ENCODE measurements around the gene ACIN1.
"Not testable (repeated sequence)": the region's sequence is repeated elsewhere in the genome, so short reads cannot be mapped to it uniquely, and the experiment has no call there.

Gene ACIN1

GRCh38 chr14:23114120-23114458, 19.2 kb upstream of the ACIN1 start:
- H3K27me3 ChIP-seq (ENCODE audit: insufficient read depth, low read length), result no peaks in the 10 kb centered on the region
- H3K4me1 ChIP-seq (ENCODE audit: control insufficient read depth, insufficient read depth, low read length, unreplicated experiment), result peaks cover 33% of the 10 kb centered on the region
- H3K36me3 ChIP-seq (ENCODE audit: insufficient read depth, low read length), result no peaks in the 10 kb centered on the region
- H3K27ac ChIP-seq (ENCODE audit: low read depth, low read length), result peak overlapping the region; percentile 94
- no peak overlapping the region for H3K4me3 ChIP-seq (ENCODE audit: low read depth, low read length)
- H2AFZ ChIP-seq (ENCODE audit: low read length, unreplicated experiment), result peak overlapping the region; percentile 39
- H3K79me2 ChIP-seq (ENCODE audit: control insufficient read depth, insufficient read depth, low read length, unreplicated experiment), result no peaks in the 10 kb centered on the region

GRCh38 chr14:23113431-23114119, 18.6 kb upstream of the ACIN1 start:
- Histone ChIP-seq H2AFZ (ENCODE audit: low read length, unreplicated experiment) (peak overlapping the region; percentile 39), H3K27ac (ENCODE audit: low read depth, low read length) (peak overlapping the region; percentile 94), H3K4me3 (ENCODE audit: low read depth, low read length) (no peak overlapping the region), H3K4me1 (ENCODE audit: control insufficient read depth, insufficient read depth, low read length, unreplicated experiment) (peaks cover 33% of the 10 kb centered on the region), H3K79me2 (ENCODE audit: control insufficient read depth, insufficient read depth, low read length, unreplicated experiment) (no peaks in the 10 kb centered on the region), H3K36me3 (ENCODE audit: insufficient read depth, low read length) (no peaks in the 10 kb centered on the region), H3K27me3 (ENCODE audit: insufficient read depth, low read length) (no peaks in the 10 kb centered on the region)

GRCh38 chr14:23112359-23113178, 17.6 kb upstream of the ACIN1 start:
- Histone ChIP-seq H3K27ac (ENCODE audit: low read depth, low read length) (peak overlapping the region; percentile 94), H3K4me1 (ENCODE audit: control insufficient read depth, insufficient read depth, low read length, unreplicated experiment) (peaks cover 33% of the 10 kb centered on the region), H3K27me3 (ENCODE audit: insufficient read depth, low read length) (no peaks in the 10 kb centered on the region), H3K79me2 (ENCODE audit: control insufficient read depth, insufficient read depth, low read length, unreplicated experiment) (no peaks in the 10 kb centered on the region), H2AFZ (ENCODE audit: low read length, unreplicated experiment) (no peak overlapping the region), H3K36me3 (ENCODE audit: insufficient read depth, low read length) (no peaks in the 10 kb centered on the region), H3K4me3 (ENCODE audit: low read depth, low read length) (no peak overlapping the region)

GRCh38 chr14:23110579-23111365, 15.8 kb upstream of the ACIN1 start:
- H3K4me1 ChIP-seq (ENCODE audit: control insufficient read depth, insufficient read depth, low read length, unreplicated experiment), result peaks cover 30% of the 10 kb centered on the region
- H3K4me3 ChIP-seq (ENCODE audit: low read depth, low read length), result no peak overlapping the region
- H3K27me3 ChIP-seq (ENCODE audit: insufficient read depth, low read length), result no peaks in the 10 kb centered on the region
- no peak overlapping the region for H3K27ac ChIP-seq (ENCODE audit: low read depth, low read length)
- H3K36me3 ChIP-seq (ENCODE audit: insufficient read depth, low read length), result no peaks in the 10 kb centered on the region
- H3K79me2 ChIP-seq (ENCODE audit: control insufficient read depth, insufficient read depth, low read length, unreplicated experiment), result no peaks in the 10 kb centered on the region
- H2AFZ ChIP-seq (ENCODE audit: low read length, unreplicated experiment), result no peak overlapping the region

- Histone ChIP-seq H3K27ac (ENCODE audit: low read depth, low read length) (no peak overlapping the region), H3K4me3 (ENCODE audit: low read depth, low read length) (no peak overlapping the region), H3K36me3 (ENCODE audit: insufficient read depth, low read length) (no peaks in the 10 kb centered on the region), H3K79me2 (ENCODE audit: control insufficient read depth, insufficient read depth, low read length, unreplicated experiment) (no peaks in the 10 kb centered on the region), H2AFZ (ENCODE audit: low read length, unreplicated experiment) (no peak overlapping the region), H3K27me3 (ENCODE audit: insufficient read depth, low read length) (no peaks in the 10 kb centered on the region), H3K4me1 (ENCODE audit: control insufficient read depth, insufficient read depth, low read length, unreplicated experiment) (peaks cover 22% of the 10 kb centered on the region)
Measured at GRCh38 chr14:23109769-23110168, 14.8 kb upstream of the ACIN1 start.

- H3K36me3 ChIP-seq (ENCODE audit: insufficient read depth, low read length); H2AFZ ChIP-seq (ENCODE audit: low read length, unreplicated experiment); H3K79me2 ChIP-seq (ENCODE audit: control insufficient read depth, insufficient read depth, low read length, unreplicated experiment); H3K4me1 ChIP-seq (ENCODE audit: control insufficient read depth, insufficient read depth, low read length, unreplicated experiment); H3K27me3 ChIP-seq (ENCODE audit: insufficient read depth, low read length); H3K4me3 ChIP-seq (ENCODE audit: low read depth, low read length); H3K27ac ChIP-seq (ENCODE audit: low read depth, low read length): not testable (repeated sequence)
Measured at GRCh38 chr14:23108169-23108568, 13.2 kb upstream of the ACIN1 start.

GRCh38 chr14:23107620-23108019, 12.7 kb upstream of the ACIN1 start:
- H3K27ac ChIP-seq (ENCODE audit: low read depth, low read length); H3K36me3 ChIP-seq (ENCODE audit: insufficient read depth, low read length); H3K4me1 ChIP-seq (ENCODE audit: control insufficient read depth, insufficient read depth, low read length, unreplicated experiment); H3K79me2 ChIP-seq (ENCODE audit: control insufficient read depth, insufficient read depth, low read length, unreplicated experiment); H3K27me3 ChIP-seq (ENCODE audit: insufficient read depth, low read length); H3K4me3 ChIP-seq (ENCODE audit: low read depth, low read length); H2AFZ ChIP-seq (ENCODE audit: low read length, unreplicated experiment): not testable (repeated sequence)

GRCh38 chr14:23106747-23107045, 11.8 kb upstream of the ACIN1 start:
- no peaks in the 10 kb centered on the region for H3K4me1 ChIP-seq (ENCODE audit: control insufficient read depth, insufficient read depth, low read length, unreplicated experiment)

GRCh38 chr14:23105348-23105824, 10.4 kb upstream of the ACIN1 start:
- Histone ChIP-seq H3K36me3 (ENCODE audit: insufficient read depth, low read length) (no peaks in the 10 kb centered on the region), H3K27me3 (ENCODE audit: insufficient read depth, low read length) (no peaks in the 10 kb centered on the region), H3K4me1 (ENCODE audit: control insufficient read depth, insufficient read depth, low read length, unreplicated experiment) (no peaks in the 10 kb centered on the region), H3K4me3 (ENCODE audit: low read depth, low read length) (no peak overlapping the region), H3K27ac (ENCODE audit: low read depth, low read length) (no peak overlapping the region), H3K79me2 (ENCODE audit: control insufficient read depth, insufficient read depth, low read length, unreplicated experiment) (no peaks in the 10 kb centered on the region), H2AFZ (ENCODE audit: low read length, unreplicated experiment) (no peak overlapping the region)

More at GRCh38 chr14:23106747-23107045, 11.8 kb upstream of the ACIN1 start:
- Histone ChIP-seq H3K4me3 (ENCODE audit: low read depth, low read length) (no peak overlapping the region), H3K79me2 (ENCODE audit: control insufficient read depth, insufficient read depth, low read length, unreplicated experiment) (no peaks in the 10 kb centered on the region), H2AFZ (ENCODE audit: low read length, unreplicated experiment) (no peak overlapping the region), H3K36me3 (ENCODE audit: insufficient read depth, low read length) (no peaks in the 10 kb centered on the region), H3K27ac (ENCODE audit: low read depth, low read length) (no peak overlapping the region), H3K27me3 (ENCODE audit: insufficient read depth, low read length) (no peaks in the 10 kb centered on the region)

- H3K4me3 ChIP-seq (ENCODE audit: low read depth, low read length), result no peak within 1 kb of the TSS
- peaks cover under 1% of the 10 kb centered on the region for H3K79me2 ChIP-seq (ENCODE audit: control insufficient read depth, insufficient read depth, low read length, unreplicated experiment)
- no peak within 1 kb of the TSS for H3K27ac ChIP-seq (ENCODE audit: low read depth, low read length)
- H3K4me1 ChIP-seq (ENCODE audit: control insufficient read depth, insufficient read depth, low read length, unreplicated experiment), result no peaks in the 10 kb centered on the region
- H3K27me3 ChIP-seq (ENCODE audit: insufficient read depth, low read length), result no peaks in the 10 kb centered on the region
- H3K36me3 ChIP-seq (ENCODE audit: insufficient read depth, low read length), result no peaks in the 10 kb centered on the region
- no peak within 1 kb of the TSS for H2AFZ ChIP-seq (ENCODE audit: low read length, unreplicated experiment)
Measured at GRCh38 chr14:23104591-23105347, 9.8 kb upstream of the ACIN1 start, which contains the start of gene CIROP. CIROP (minus strand) TSS chr14:23104989; CDS start chr14:23104920, 69 bp downstream.

All from ACC112 (cell line).